ENCODE data around the gene SLC39A7. TPM values are rescaled to one million over a fixed set of nuclear protein-coding genes. Genes with fewer than 3 reads are reported as not detected.
A peak's percentile ranks its signal among the peaks of the same experiment; 100 is the strongest.

The SLC39A7 gene
- total RNA-seq, 2 donors from 2014 or later: 123 to 163 TPM

GRCh38 chr6:33211136-33211535 lies 10.5 kb downstream of the SLC39A7 start:
- Histone ChIP-seq H3K27ac (ENCODE audit: low read depth, low read length) (no peak overlapping the region), H3K4me1 (ENCODE audit: control insufficient read depth, insufficient read depth, low read length) (peaks cover 4% of the 10 kb centered on the region), H3K9ac (ENCODE audit: extremely low read depth, low read length, poor library complexity, severe bottlenecking) (no peak overlapping the region), H3K36me3 (ENCODE audit: control insufficient read depth, insufficient read depth, low read length) (peaks cover 20% of the 10 kb centered on the region), H3K9me3 (ENCODE audit: control insufficient read depth, low read length) (no peaks in the 10 kb centered on the region), H3K4me3 (ENCODE audit: low read length) (no peak overlapping the region), H3K27me3 (ENCODE audit: control insufficient read depth, insufficient read depth, low read length, poor library complexity, severe bottlenecking) (peaks cover 19% of the 10 kb centered on the region)
- peaks cover 59% of the 10 kb centered on the region for H3K27me3 Mint-ChIP-seq (ENCODE audit: insufficient read depth)
- no peak overlapping the region for H3K27ac Mint-ChIP-seq
- DNase-seq: no peak
- no peak overlapping the region for H3K4me3 Mint-ChIP-seq
- no peak for TF ChIP-seq CTCF (conservative IDR thresholded peaks at IDR 0.05)
- peaks cover 19% of the 10 kb centered on the region for H3K36me3 Mint-ChIP-seq (ENCODE audit: low read depth)
- 78 to 92% methylated on average over 5 to 17 of the region's 17 CpGs for WGBS, 2 experiments (ENCODE audit: insufficient coverage in 1 of 2, insufficient read length in 1 of 2)
- H3K4me1 Mint-ChIP-seq: peaks cover 17% of the 10 kb centered on the region
- no peaks in the 10 kb centered on the region for H3K9me3 Mint-ChIP-seq

GRCh38 chr6:33211666-33212422 lies 11.2 kb downstream of the SLC39A7 start:
- Mint-ChIP-seq H3K4me1 (peaks cover 17% of the 10 kb centered on the region), H3K36me3 (ENCODE audit: low read depth) (peaks cover 19% of the 10 kb centered on the region), H3K27me3 (ENCODE audit: insufficient read depth) (peaks cover 56% of the 10 kb centered on the region), H3K9me3 (no peaks in the 10 kb centered on the region), H3K27ac (no peak overlapping the region), H3K4me3 (no peak overlapping the region)
- peaks cover 20% of the 10 kb centered on the region for H3K36me3 ChIP-seq (ENCODE audit: control insufficient read depth, insufficient read depth, low read length)
- DNase-seq: peak; percentile 82
- H3K4me1 ChIP-seq (ENCODE audit: control insufficient read depth, insufficient read depth, low read length): peaks cover 4% of the 10 kb centered on the region
- H3K4me3 ChIP-seq (ENCODE audit: low read length): no peak overlapping the region
- WGBS, 2 experiments (ENCODE audit: insufficient coverage in 1 of 2, insufficient read length in 1 of 2): 80 to 89% methylated on average over 4 to 17 of the region's 18 CpGs
- H3K27ac ChIP-seq (ENCODE audit: low read depth, low read length): no peak overlapping the region
- TF ChIP-seq CTCF (conservative IDR thresholded peaks at IDR 0.05): peak; percentile 42
- no peaks in the 10 kb centered on the region for H3K9me3 ChIP-seq (ENCODE audit: control insufficient read depth, low read length)
- no peak overlapping the region for H3K9ac ChIP-seq (ENCODE audit: extremely low read depth, low read length, poor library complexity, severe bottlenecking)
- H3K27me3 ChIP-seq (ENCODE audit: control insufficient read depth, insufficient read depth, low read length, poor library complexity, severe bottlenecking): peaks cover 19% of the 10 kb centered on the region

- H3K27me3 Mint-ChIP-seq (ENCODE audit: insufficient read depth): peaks cover 59% of the 10 kb centered on the region
- no peak for DNase-seq
- no peak for TF ChIP-seq CTCF (conservative IDR thresholded peaks at IDR 0.05)
- Histone ChIP-seq H3K4me3 (ENCODE audit: low read length) (peak overlapping the region; percentile 85), H3K36me3 (ENCODE audit: control insufficient read depth, insufficient read depth, low read length) (peaks cover 20% of the 10 kb centered on the region), H3K27ac (ENCODE audit: low read depth, low read length) (no peak overlapping the region), H3K9me3 (ENCODE audit: control insufficient read depth, low read length) (no peaks in the 10 kb centered on the region), H3K9ac (ENCODE audit: extremely low read depth, low read length, poor library complexity, severe bottlenecking) (peak overlapping the region; percentile 51), H3K27me3 (ENCODE audit: control insufficient read depth, insufficient read depth, low read length, poor library complexity, severe bottlenecking) (peaks cover 21% of the 10 kb centered on the region), H3K4me1 (ENCODE audit: control insufficient read depth, insufficient read depth, low read length) (peaks cover 4% of the 10 kb centered on the region)
- no peaks in the 10 kb centered on the region for H3K9me3 Mint-ChIP-seq
- H3K4me1 Mint-ChIP-seq: peaks cover 20% of the 10 kb centered on the region
- peak overlapping the region; percentile 81 for H3K4me3 Mint-ChIP-seq
- 2 to 4% methylated on average over 5 to 6 of the region's 6 CpGs for WGBS, 2 experiments (ENCODE audit: insufficient coverage in 1 of 2, insufficient read length in 1 of 2)
- H3K36me3 Mint-ChIP-seq (ENCODE audit: low read depth): peaks cover 19% of the 10 kb centered on the region
- no peak overlapping the region for H3K27ac Mint-ChIP-seq
These were observed 12.1 kb downstream of the SLC39A7 start for GRCh38 chr6:33212857-33213165.

All from endodermal cell (in vitro differentiated cells).